WTC11 (cell line): Measurements from ENCODE around the gene CTXN1. TPM values are rescaled to one million over a fixed set of nuclear protein-coding genes. Genes with fewer than 3 reads are reported as not detected.

ENCODE experiments used
- FOXK1 ChIP-seq: sonication (generic); formaldehyde crosslinking; IDR thresholded peaks from 2 replicates; pipeline ENCODE4 v1.8.0; 2022; ENCODE audit warnings: mild to moderate bottlenecking, moderate library complexity, missing genetic modification reagents
- MYBL2 ChIP-seq: sonication (generic); formaldehyde crosslinking; IDR thresholded peaks from 2 replicates; pipeline ENCODE4 v1.8.1; 2023; ENCODE audit warnings: mild to moderate bottlenecking, moderate library complexity, missing genetic modification reagents
- OVOL2 ChIP-seq: fragments of 250-450 bp; sonication (Bioruptor Pico); IDR thresholded peaks from 2 replicates; pipeline ENCODE4 v1.9.0; 2021; ENCODE audit warnings: mild to moderate bottlenecking, borderline replicate concordance
- RELA ChIP-seq: sonication (generic); formaldehyde crosslinking; IDR thresholded peaks from 2 replicates; pipeline ENCODE4 v1.8.1; 2022; ENCODE audit warnings: missing genetic modification reagents, mild to moderate bottlenecking, borderline replicate concordance
- RORB ChIP-seq: fragments of 250-450 bp; sonication (Bioruptor Pico); IDR thresholded peaks from 2 replicates; pipeline ENCODE4 v1.9.0; 2021; ENCODE audit warnings: mild to moderate bottlenecking
- SMAD4 ChIP-seq: sonication (generic); formaldehyde crosslinking; IDR thresholded peaks from 2 replicates; pipeline ENCODE4 v1.8.0; 2022; ENCODE audit warnings: mild to moderate bottlenecking, missing genetic modification reagents
- TEAD1 ChIP-seq: sonication (generic); formaldehyde crosslinking; IDR thresholded peaks from 2 replicates; pipeline ENCODE4 v1.8.0; 2022; ENCODE audit warnings: mild to moderate bottlenecking, missing genetic modification reagents
- ZBTB21 ChIP-seq: sonication (generic); formaldehyde crosslinking; IDR thresholded peaks from 2 replicates; pipeline ENCODE4 v1.8.1; 2023; ENCODE audit warnings: mild to moderate bottlenecking, missing genetic modification reagents, borderline replicate concordance
- ZNF263 ChIP-seq: sonication (generic); formaldehyde crosslinking; IDR thresholded peaks from 2 replicates; pipeline ENCODE4 v1.8.1; 2022; ENCODE audit warnings: low read depth, mild to moderate bottlenecking, moderate library complexity, missing genetic modification reagents
- total RNA-seq: library from RNA; stranded (reverse); gene quantifications from 3 replicates; pipeline ENCODE4 v1.2.3, GENCODE V29; 2021
- TF ChIP-seq, protein P1 (sequence below): fragments of 250-450 bp; sonication (Bioruptor Pico); IDR thresholded peaks from 2 replicates; pipeline ENCODE4 v1.9.0; 2021; ENCODE audit warnings: mild to moderate bottlenecking
- TF ChIP-seq, protein P2 (sequence below): sonication (generic); formaldehyde crosslinking; IDR thresholded peaks from 2 replicates; pipeline ENCODE4 v1.8.1; 2022; ENCODE audit warnings: missing genetic modification reagents, borderline replicate concordance
- TF ChIP-seq, protein P3 (sequence below): sonication (generic); formaldehyde crosslinking; IDR thresholded peaks from 2 replicates; pipeline ENCODE4 v1.8.1; 2022; ENCODE audit warnings: low read depth, mild to moderate bottlenecking, moderate library complexity, missing genetic modification reagents, borderline replicate concordance
- TF ChIP-seq, protein P4 (sequence below): sonication (generic); formaldehyde crosslinking; IDR thresholded peaks from 2 replicates; pipeline ENCODE4 v1.8.1; 2023; ENCODE audit warnings: mild to moderate bottlenecking, missing genetic modification reagents
- TF ChIP-seq, protein P5 (sequence below): sonication (generic); formaldehyde crosslinking; IDR thresholded peaks from 2 replicates; pipeline ENCODE4 v1.8.1; 2023; ENCODE audit warnings: mild to moderate bottlenecking, missing genetic modification reagents, moderate library complexity
- TF ChIP-seq, protein P6 (sequence below): sonication (generic); formaldehyde crosslinking; IDR thresholded peaks from 2 replicates; pipeline ENCODE4 v1.8.1; 2023; ENCODE audit warnings: mild to moderate bottlenecking, moderate library complexity, missing genetic modification reagents

The CTXN1 gene
- total RNA-seq, 1 experiment from 2014 or later, result 48.2 TPM

DNA sequence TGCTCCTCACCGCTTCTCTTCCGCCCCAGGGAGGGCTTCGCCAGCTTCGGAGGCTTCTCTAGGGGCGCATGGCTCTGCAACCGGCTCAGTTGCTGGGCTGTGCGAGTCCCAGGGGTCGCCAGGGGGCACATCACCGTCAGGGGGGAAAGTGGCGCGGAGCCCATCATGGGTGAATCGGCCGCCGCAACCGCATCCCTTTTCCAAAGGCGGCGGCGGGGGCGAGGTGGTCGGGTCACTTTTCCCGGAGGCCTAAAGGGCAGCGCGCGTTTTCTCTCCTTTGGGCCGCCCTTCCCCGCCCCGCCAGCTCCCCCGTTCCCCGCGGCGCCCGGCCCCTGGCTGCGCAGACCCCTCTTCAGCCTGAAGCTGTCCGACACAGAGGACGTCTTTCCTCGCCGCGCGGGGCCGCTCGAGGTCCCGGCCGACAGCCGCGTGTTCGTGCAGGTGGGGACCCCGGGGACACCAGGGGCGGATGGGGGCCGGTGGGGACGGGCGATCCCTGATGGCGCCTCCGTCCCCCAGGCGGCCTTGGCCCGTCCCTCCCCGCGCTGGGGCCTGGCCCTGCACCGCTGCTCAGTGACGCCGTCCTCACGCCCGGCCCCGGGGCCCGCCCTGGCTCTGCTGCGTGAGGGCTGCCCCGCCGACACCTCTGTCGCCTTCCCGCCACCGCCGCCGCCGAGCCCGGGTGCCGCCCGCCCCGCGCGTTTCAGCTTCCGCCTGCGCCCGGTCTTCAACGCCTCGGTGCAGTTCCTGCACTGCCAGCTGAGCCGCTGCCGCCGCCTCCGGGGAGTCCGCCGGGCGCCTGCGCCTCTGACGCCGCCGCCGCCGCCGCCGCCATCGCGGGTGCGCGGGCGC, 9.6 kb downstream of the CTXN1 start (continued):
- TF ChIP-seq, protein P1, sequence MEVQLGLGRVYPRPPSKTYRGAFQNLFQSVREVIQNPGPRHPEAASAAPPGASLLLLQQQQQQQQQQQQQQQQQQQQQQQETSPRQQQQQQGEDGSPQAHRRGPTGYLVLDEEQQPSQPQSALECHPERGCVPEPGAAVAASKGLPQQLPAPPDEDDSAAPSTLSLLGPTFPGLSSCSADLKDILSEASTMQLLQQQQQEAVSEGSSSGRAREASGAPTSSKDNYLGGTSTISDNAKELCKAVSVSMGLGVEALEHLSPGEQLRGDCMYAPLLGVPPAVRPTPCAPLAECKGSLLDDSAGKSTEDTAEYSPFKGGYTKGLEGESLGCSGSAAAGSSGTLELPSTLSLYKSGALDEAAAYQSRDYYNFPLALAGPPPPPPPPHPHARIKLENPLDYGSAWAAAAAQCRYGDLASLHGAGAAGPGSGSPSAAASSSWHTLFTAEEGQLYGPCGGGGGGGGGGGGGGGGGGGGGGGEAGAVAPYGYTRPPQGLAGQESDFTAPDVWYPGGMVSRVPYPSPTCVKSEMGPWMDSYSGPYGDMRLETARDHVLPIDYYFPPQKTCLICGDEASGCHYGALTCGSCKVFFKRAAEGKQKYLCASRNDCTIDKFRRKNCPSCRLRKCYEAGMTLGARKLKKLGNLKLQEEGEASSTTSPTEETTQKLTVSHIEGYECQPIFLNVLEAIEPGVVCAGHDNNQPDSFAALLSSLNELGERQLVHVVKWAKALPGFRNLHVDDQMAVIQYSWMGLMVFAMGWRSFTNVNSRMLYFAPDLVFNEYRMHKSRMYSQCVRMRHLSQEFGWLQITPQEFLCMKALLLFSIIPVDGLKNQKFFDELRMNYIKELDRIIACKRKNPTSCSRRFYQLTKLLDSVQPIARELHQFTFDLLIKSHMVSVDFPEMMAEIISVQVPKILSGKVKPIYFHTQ (CRISPR knock-in tag), result no peak
- TF ChIP-seq MYBL2 (CRISPR knock-in tag), result no peak
- no peak for TF ChIP-seq RORB (CRISPR knock-in tag)
- TF ChIP-seq, protein P2, sequence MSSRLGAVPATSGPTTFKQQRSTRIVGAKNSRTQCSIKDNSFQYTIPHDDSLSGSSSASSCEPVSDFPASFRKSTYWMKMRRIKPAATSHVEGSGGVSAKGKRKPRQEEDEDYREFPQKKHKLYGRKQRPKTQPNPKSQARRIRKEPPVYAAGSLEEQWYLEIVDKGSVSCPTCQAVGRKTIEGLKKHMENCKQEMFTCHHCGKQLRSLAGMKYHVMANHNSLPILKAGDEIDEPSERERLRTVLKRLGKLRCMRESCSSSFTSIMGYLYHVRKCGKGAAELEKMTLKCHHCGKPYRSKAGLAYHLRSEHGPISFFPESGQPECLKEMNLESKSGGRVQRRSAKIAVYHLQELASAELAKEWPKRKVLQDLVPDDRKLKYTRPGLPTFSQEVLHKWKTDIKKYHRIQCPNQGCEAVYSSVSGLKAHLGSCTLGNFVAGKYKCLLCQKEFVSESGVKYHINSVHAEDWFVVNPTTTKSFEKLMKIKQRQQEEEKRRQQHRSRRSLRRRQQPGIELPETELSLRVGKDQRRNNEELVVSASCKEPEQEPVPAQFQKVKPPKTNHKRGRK, result no peak
- TF ChIP-seq SMAD4 (CRISPR knock-in tag), result no peak
- TF ChIP-seq, protein P3, sequence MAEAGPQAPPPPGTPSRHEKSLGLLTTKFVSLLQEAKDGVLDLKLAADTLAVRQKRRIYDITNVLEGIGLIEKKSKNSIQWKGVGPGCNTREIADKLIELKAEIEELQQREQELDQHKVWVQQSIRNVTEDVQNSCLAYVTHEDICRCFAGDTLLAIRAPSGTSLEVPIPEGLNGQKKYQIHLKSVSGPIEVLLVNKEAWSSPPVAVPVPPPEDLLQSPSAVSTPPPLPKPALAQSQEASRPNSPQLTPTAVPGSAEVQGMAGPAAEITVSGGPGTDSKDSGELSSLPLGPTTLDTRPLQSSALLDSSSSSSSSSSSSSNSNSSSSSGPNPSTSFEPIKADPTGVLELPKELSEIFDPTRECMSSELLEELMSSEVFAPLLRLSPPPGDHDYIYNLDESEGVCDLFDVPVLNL (CRISPR knock-in tag), result peak; percentile 56; the same call in 1 of the 2 replicates
- TF ChIP-seq, protein P4, sequence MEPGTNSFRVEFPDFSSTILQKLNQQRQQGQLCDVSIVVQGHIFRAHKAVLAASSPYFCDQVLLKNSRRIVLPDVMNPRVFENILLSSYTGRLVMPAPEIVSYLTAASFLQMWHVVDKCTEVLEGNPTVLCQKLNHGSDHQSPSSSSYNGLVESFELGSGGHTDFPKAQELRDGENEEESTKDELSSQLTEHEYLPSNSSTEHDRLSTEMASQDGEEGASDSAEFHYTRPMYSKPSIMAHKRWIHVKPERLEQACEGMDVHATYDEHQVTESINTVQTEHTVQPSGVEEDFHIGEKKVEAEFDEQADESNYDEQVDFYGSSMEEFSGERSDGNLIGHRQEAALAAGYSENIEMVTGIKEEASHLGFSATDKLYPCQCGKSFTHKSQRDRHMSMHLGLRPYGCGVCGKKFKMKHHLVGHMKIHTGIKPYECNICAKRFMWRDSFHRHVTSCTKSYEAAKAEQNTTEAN (CRISPR knock-in tag), result 0 out of 2 replicates have a peak, but pooled peaks have one; percentile 24
- TF ChIP-seq, protein P5, sequence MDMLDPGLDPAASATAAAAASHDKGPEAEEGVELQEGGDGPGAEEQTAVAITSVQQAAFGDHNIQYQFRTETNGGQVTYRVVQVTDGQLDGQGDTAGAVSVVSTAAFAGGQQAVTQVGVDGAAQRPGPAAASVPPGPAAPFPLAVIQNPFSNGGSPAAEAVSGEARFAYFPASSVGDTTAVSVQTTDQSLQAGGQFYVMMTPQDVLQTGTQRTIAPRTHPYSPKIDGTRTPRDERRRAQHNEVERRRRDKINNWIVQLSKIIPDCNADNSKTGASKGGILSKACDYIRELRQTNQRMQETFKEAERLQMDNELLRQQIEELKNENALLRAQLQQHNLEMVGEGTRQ (CRISPR knock-in tag), result no peak
- TF ChIP-seq ZNF263 (CRISPR knock-in tag), result no peak
- TF ChIP-seq OVOL2 (CRISPR knock-in tag), result no peak
- TF ChIP-seq FOXK1 (CRISPR knock-in tag), result peak; percentile 39; the same call in 1 of the 2 replicates
- TF ChIP-seq RELA (CRISPR knock-in tag), result 0 out of 2 replicates have a peak, but pooled peaks have one; percentile 46
- TF ChIP-seq, protein P6, sequence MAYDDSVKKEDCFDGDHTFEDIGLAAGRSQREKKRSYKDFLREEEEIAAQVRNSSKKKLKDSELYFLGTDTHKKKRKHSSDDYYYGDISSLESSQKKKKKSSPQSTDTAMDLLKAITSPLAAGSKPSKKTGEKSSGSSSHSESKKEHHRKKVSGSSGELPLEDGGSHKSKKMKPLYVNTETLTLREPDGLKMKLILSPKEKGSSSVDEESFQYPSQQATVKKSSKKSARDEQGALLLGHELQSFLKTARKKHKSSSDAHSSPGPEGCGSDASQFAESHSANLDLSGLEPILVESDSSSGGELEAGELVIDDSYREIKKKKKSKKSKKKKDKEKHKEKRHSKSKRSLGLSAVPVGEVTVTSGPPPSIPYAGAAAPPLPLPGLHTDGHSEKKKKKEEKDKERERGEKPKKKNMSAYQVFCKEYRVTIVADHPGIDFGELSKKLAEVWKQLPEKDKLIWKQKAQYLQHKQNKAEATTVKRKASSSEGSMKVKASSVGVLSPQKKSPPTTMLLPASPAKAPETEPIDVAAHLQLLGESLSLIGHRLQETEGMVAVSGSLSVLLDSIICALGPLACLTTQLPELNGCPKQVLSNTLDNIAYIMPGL (CRISPR knock-in tag), result peak; percentile 58; the same call in 1 of the 2 replicates
- no peak for TF ChIP-seq ZBTB21 (CRISPR knock-in tag)
- 0 out of 2 replicates have a peak, but pooled peaks have one; percentile 27 for TF ChIP-seq TEAD1
- TF ChIP-seq, all 79 proteins: peak for 10
